Stimulated activated CD8-positive, alpha-beta memory T cell treated with anti-CD3 and anti-CD28 coated beads, Interleukin-7, amount 100 ng/mL, for 1 hour (primary cell): ENCODE data around the gene SYNM.

Experiments
- DNase-seq, 2 donors: peaks; one replicate each; pipeline ENCODE4 v3.0.0-alpha.2; 2020; ENCODE audit warnings: low read depth in 2 of 2

SYNM gene

GRCh38 chr15:99140590-99140989 is 35.7 kb downstream of the SYNM start:
- no peak for DNase-seq

- no peak for DNase-seq
Measured at GRCh38 chr15:99141943-99142342, 37.1 kb downstream of the SYNM start.

GRCh38 chr15:99142562-99142961 is 37.7 kb downstream of the SYNM start:
- no peak for DNase-seq

- DNase-seq: no peak
Measured at GRCh38 chr15:99143242-99143641, 38.4 kb downstream of the SYNM start.

GRCh38 chr15:99143655-99144610 is 39.1 kb downstream of the SYNM start:
- DNase-seq: no peak

- no peak for DNase-seq
Measured at GRCh38 chr15:99145005-99145404, 40.1 kb downstream of the SYNM start.

GRCh38 chr15:99145778-99146177 is 40.9 kb downstream of the SYNM start:
- DNase-seq: no peak

GRCh38 chr15:99146661-99147060 is 41.8 kb downstream of the SYNM start:
- no peak for DNase-seq

- no peak for DNase-seq
Measured at GRCh38 chr15:99148851-99149276, 44.0 kb downstream of the SYNM start.

GRCh38 chr15:99149366-99149765 is 44.5 kb downstream of the SYNM start:
- DNase-seq: no peak

GRCh38 chr15:99151156-99151555 is 46.3 kb downstream of the SYNM start:
- no peak for DNase-seq

- DNase-seq: no peak
Measured at GRCh38 chr15:99153026-99153535, 48.2 kb downstream of the SYNM start.

- no peak for DNase-seq
Measured at GRCh38 chr15:99154271-99154670, 49.4 kb downstream of the SYNM start.

- DNase-seq: no peak
Measured at GRCh38 chr15:99155961-99156443, 51.1 kb downstream of the SYNM start.

GRCh38 chr15:99157456-99157855 is 52.6 kb downstream of the SYNM start:
- no peak for DNase-seq

GRCh38 chr15:99158626-99159412 is 53.9 kb downstream of the SYNM start:
- DNase-seq: no peak

GRCh38 chr15:99163271-99164062 is 58.6 kb downstream of the SYNM start:
- no peak for DNase-seq

GRCh38 chr15:99164119-99164518 is 59.2 kb downstream of the SYNM start:
- DNase-seq: no peak

GRCh38 chr15:99165020-99165790 is 60.3 kb downstream of the SYNM start:
- DNase-seq: no peak

- no peak for DNase-seq
Measured at GRCh38 chr15:99165956-99166689, 61.2 kb downstream of the SYNM start.
